ENCODE measurements around the gene MALRD1.

MALRD1 gene

DNA sequence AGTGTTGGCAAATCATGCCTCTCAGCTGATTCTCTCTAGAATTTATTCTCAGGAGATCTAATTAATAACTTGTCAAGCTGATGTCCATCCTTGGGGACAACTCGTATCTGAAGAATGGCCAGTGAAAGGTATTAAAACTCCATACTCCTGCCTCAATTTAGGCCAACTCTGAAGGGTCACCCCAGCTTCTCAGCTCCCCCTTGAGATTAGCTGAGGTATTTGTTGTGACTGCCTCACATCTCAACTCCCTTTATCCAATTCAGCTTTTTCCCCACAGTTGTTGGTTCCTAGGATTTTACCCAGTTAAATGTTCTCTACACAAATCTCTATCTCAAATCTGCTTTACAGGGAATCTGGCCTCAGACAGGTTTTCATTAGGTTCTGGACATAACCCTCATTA, 182.4 kb downstream of the MALRD1 start:
- no peak for DNase-seq

DNA sequence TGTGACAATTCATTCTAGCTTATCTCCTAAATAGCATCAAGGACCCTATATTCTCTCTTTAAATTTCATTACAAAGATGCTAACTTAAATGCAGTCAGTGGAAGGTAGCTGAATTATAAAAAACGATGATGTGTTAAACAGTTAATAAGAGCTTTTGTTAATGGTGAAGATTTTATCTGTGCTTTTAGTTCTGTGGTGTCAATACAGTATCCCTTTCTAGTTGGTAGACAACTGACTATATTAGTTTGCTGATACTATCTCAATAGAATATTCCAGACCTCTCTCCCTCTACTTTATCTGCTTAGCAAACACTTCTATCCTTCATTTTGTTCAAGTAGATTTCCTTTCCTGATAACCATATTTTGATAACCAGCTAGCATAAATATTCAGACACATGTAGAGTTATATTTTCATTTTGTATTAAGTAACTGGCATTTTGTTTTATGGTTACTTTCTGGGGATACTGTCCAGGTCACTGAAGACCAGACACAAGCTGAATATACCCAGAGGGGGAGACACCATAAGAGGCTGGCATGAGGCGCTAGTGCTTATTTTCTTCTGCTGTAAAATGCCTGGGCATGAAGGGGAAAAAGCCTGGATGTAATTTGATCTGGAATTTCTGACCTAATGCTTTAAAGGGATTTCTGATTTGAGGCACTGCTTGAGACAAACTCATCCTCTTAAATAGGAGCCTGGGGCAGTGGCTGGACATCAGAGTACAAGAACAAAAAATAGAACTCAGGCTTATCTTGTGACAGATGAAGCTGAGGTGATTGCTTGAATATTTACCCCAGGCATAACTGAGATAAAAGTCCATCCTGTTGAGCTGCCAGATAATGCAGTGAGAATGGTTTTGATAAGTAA, 197.5 kb downstream of the MALRD1 start:
- DNase-seq: no peak

DNA sequence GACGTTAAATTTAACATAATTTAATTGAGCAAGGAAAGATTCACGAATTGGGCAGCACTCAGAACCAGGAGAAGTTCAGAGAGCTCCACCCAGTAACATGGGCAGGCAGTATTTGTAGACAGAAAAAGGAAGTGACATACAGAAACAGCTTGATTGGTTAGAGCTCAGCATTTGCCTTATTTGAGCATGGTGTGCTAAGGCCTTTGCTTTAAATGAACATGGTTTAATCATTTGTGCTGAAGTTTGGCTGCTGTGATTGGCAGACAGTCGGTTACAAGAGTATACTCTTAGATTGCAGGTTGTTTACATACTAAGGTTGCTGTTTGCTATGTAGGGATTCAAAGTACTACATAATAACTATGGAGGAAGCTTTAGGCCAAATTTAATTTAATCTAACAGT, 199.2 kb downstream of the MALRD1 start:
- DNase-seq: no peak

DNA sequence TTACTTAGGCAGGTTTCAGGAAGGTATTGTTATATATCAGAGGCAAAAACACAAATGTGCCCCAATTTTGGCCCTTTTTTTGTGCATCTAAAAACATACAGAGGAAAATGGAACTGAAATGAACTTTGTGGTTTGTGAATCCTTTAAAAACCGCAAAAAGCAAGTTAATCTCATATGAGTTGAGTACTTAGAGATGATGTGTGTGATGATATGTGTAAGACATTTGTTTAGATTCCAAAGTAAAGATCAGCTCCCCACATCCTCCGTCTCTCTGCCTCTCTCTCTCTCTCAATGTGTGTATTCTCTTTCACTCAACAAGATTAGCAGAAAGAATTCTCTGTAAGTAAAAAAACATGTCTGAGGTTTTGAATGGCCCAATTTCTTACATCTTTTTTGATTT, 201.9 kb downstream of the MALRD1 start:
- DNase-seq: no peak

DNA sequence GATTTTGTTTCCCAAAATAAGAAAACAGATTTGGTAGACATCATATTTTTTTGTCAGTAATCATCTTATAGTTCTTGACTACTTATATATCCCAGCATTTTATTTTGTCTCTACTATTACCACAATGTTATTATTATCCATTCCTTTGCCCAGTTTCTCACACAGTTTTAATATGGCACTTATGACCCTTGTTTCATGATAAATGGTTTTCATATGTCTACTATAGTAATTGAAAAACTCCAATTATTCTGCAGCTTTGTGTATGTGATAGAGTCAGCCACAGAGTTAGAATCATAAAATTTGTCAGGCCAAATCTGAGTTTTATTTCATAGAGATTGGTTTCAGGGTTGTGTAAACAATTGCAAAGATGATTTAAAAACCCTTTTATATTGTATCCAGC, 203.9 kb downstream of the MALRD1 start:
- no peak for DNase-seq

DNA sequence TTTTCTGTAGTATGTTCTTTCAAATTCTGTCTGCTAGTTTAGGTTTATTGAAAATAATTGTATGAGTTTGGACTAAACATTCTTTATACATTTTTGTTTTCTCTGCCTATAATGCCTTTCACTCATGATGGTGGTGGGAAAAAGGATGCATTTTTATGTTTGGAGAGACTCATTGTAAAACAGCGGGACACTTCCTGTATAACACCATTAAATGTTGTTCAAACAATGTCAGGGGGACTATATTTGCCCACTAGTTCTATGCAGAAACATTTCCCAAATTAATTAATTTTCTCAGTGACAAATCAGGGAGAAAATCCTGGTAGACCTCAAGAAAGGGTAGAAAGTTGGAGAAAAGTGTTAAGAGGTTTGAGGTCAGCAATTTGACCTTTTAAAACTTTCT, 207.7 kb downstream of the MALRD1 start:
- no peak for DNase-seq

DNA sequence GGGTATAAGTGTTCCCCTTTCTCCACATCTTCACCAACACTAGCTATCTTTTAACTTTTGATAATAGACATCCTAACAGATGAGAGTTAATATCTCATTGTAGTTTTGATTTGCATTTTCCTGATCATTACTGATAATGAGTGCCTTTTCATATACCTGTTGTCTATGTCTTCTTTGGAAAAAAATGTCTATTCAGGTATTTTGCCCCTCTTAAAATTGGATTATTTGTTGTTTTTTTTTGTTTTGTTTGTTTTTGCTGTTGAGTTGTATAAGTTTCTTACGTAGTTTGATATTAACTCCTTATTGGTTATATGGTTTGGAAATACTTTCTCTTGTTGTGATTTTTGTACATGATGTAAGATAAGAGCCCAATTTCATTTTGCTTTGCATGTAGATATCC, 214.7 kb downstream of the MALRD1 start:
- no peak for DNase-seq

DNA sequence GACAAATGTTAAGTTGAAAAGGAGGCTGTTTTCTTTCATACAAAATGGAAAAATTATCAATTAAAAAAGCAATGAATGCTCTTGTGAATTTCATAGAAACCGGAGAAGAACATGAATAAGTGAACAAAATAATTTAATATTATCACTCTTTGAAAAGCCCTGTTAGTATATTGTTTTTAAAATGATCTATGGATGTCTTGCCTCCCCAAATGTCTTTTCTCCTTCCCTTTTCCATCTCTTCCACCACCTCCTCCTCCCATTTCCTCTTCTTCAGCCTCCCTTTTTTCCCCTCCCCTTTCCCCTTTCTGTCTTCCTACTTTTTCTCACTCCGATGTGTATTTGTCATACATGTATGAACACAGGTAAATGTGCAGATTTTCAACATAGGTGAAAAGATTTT, 234.7 kb downstream of the MALRD1 start:
- no peak for DNase-seq

DNA sequence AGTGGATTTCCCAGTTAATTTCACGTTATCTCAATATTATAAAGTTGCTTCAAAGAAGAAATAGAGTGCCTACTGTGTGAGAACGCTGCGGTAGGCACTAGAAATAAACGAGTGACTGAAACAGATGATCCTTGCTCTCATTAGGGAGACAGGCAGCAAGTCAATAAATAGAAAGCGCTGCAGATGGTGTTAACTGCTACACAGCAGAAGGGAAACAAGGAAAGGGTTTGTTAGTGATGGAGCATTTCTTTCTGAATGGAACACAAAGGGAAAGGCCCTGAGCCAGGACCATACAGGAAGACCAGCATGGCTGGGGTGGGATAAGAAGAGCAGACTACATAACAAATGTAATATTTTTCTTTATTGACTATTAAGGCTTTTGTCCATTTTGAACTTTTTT, 235.2 kb downstream of the MALRD1 start:
- no peak for DNase-seq

DNA sequence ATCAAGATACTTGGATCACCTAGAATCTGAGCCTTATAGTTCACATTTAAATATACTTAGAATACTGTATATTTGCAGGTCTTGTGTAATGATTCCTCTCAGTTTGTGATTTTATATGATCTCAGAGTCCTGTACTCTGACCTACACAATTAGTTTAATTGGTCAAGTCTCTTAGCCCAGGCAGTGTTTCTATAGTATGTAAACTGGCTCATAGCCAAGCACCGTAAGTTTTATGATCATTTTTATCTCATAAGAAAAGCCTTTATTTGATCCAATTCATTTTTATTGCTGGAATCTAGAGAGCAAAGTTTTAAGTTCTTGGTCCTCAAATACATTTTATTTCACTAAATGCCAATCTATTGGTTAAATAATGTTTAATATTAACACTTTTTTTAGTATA, 242.2 kb downstream of the MALRD1 start:
- no peak for DNase-seq

DNA sequence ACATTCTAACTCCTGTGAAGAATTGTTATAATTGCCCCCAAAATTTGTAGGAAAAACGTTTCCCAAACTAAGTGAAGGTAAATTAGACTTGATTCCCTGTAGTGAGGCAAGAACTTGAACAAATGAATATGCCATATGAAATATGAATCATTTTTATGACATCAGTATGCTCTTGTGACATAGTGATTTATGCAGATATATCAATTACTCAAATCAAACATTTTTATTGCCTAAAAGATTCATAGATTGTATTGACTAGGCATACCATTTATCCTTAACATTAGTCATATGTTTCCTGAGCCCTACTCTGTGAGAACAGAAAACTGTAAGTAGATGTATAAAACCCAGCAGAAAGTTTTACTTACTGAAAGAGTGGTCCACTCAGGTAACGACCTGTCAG, 245.6 kb downstream of the MALRD1 start:
- no peak for DNase-seq

DNA sequence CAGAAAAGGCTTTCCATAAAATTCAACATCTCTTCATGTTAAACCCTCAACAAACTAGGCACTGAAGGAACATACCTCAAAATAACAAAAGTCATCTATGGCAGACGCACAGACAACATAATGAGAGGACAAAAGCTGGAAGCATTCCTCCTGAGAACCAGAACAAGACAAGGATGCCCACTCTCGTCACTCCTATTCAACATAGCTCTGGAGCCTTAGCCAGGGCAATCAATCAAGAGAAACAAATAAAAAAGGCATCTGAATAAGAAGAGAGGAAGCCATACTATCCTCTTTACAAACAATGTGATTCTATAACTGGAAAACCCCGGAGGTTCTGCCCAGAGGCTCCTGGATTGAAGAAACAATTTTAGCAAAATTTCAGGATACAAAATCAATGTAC, 251.0 kb downstream of the MALRD1 start:
- no peak for DNase-seq

DNA sequence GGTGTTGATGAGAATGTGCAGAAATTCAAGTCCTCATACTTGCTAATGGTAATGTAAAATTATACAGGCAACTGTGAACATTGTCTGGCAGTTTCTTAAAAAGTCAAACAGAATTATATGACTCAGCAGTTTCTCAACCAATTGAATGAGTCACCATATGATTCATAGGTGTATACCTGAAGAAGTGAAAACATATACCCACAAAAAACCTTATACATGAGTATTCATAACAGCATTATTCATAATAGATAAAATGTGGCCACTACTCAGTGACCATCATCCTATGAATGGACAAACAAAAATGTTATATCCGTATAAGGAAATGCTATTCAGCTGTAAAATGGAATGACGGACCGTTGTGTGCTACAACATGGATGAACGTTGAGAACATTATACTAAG, 253.5 kb downstream of the MALRD1 start:
- DNase-seq: no peak

DNA sequence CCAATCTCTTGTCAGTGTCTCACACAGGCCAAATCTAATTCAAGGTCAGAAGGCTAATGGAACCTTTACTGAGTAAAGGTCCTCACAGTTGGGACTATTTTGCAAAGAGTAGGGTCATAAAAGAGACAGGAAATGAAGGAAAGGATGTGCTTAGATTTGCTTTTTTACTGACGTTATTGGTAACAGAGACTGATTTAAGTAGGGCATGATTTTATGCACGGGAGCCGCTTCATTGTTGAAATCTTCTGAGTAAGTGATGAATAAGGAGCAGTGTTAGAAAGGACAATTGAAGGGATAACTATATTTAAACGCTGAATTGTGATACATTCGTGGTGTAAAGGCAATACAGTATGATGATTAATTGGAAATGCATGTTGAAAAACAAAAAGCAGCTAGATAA, 261.5 kb downstream of the MALRD1 start:
- no peak for DNase-seq

DNA sequence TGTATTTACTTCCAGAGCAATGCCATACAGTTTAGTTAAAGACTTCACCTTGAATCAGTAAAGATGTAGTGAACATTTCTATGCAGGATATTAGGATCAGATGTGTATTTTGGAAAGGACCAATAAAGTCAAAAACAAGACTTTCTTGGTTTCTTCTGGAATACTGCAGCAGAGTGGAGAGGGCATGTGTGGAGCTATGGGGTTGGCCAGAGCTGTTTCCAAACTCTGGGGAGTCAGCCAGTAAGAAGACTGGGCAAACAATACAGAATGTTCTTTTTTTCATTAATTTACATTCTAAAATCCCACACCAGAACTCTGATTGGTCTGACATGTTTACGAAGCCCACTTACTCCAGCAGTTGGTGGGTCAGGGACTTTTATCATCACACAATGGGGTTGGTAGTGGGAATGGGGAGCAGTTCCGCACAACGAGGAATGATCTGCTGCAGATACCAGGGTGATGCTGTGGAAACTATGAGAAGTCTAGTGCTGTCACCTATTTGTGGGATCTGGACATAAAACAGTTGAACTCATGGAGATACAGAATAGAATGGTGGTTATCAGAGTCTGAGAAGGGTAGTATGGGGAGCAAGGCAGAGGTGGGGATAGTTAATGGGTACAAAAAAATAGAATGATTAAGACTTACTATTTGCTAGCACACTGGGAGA, 267.7 kb downstream of the MALRD1 start:
- no peak for DNase-seq

DNA sequence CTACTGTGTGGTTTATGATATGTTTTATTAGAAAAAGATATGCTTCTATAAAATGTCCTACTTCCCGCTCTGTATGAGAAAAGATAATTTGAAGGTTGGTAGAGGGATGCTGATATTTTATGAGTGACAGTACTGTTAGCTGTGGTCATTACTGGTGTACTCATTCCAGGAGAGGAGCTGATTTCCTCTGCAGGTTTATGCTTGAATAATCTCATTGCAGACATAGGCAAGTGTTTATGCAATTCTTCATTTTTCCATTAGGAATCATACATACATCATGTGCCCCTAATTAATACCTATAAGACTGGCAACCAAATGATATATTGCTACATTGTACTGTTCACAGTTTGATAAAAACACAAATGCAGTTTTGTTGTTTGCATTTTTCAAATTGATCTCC, 269.4 kb downstream of the MALRD1 start:
- no peak for DNase-seq

DNA sequence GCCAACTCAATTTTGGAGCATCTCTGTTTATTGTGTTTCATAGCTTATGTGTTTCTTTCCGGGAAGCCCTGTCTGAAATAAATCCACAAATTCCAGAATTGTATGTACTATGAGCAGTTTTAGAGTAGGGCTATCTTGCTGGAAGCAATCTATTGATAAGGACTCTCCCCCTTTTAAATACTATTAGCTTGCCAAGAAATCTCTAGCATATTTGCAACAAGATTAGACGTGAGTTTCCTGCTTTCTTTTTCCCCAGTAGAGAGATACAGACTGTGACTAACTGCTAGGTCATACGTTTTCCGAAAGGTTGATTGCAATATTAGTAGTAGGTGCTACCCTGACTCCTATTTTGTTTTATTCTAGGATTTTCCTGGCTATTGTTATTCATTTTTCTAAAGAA, 277.0 kb downstream of the MALRD1 start:
- no peak for DNase-seq

DNA sequence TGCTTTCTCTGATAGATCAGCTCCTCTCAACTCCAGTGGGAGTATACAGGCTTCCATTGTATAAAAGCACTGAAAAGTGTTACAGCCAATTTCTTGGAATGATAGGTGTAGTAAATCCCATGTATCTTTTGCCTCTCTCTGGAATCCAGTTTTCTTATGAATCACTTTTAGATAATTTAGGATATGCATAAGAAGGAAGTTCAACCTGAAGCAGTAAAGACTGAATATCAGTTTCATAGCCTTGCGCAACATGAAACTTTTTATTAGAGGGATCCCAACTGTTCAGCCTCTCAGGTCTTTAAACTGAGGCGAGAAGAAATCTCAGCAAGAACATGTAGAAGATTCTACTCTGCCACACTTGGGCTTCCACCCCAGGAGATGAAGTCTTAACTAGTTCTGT, 280.0 kb downstream of the MALRD1 start:
- DNase-seq: no peak

DNA sequence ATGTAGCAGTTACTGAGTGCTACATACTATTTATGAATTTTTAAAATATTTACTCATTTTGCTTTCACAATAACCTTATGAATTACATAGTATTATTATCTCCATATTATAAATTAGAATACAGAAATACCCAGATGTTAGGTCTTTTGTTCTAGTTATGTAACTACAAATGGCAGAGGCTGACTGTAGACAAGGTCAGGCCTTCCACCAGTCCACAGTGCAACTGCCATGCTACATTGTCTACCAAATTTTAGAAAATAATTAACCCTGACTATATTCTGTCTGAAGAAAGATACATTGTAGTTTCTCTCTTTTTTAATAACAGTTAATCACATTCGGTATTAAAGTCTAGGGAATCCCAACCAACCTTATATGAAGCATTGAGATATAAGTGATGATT, 280.9 kb downstream of the MALRD1 start:
- DNase-seq: no peak

DNA sequence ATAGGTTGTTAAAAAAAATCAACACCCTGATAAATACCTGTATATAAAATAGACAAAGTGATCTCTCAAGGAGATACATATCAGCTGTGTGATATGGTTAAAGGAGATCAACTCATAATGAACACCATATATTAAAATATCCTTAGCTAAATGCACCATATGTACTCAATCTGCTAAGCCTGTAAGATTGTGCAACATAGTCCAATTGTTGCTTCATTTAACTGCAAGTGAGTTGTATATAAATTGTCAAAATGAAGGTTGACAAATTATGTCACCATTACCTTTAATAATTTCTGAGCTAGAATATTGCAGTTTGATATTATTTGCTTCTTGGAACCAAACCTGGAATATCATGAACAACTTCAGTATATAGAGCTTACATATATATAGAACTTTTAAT, 283.7 kb downstream of the MALRD1 start:
- no peak for DNase-seq

DNA sequence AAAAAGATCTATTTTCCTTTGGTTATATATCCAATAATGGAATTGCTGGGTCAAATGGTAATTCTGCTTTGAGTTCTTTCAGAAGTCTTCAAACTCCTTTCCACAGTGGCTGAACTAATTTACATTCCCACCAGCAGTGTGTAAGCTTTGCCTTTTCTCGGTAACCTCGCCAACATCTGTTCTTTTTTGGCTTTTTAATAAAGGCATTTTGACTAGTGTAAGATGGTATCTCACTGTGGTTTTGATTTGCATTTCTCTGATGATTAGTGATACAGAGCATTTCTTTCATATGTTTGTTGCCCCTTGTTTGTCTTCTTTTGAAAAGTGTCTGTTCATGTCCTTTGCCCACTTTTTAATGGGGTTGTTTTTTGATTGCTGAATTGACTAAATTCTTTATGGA, 285.0 kb downstream of the MALRD1 start:
- no peak for DNase-seq

DNA sequence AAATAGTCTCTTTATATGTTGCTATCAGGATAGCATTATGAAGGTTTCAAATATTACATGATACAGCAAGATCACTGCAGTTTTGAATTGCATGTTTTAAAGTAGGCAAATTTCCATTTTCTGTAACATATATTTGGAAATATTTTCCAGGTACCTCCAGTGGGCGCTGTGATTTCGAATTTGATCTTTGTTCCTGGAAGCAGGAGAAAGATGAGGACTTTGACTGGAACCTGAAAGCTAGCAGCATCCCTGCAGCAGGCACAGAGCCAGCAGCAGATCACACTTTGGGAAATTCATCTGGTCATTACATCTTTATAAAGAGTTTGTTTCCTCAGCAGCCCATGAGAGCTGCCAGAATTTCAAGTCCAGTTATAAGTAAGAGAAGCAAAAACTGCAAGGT, 299.0 kb downstream of the MALRD1 start:
- no peak for DNase-seq

DNA sequence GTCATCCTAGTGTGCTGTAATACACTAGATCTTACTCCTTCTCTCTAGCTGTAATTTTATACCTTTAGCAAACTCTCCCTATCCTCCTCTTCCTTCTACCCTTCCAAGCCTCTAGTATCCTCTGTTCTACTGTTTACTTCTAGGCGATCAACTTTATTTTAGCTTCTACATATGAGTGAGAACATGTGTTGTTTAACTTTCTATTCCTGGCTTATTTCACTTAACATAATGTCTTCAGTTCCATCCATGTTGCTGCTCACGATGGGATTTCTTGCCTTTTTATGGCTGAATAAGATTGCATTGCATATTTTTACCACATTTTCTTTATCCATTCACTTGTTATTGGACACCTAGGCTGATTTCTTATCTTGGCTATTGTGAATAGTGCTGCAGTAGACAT, 318.6 kb downstream of the MALRD1 start:
- no peak for DNase-seq

DNA sequence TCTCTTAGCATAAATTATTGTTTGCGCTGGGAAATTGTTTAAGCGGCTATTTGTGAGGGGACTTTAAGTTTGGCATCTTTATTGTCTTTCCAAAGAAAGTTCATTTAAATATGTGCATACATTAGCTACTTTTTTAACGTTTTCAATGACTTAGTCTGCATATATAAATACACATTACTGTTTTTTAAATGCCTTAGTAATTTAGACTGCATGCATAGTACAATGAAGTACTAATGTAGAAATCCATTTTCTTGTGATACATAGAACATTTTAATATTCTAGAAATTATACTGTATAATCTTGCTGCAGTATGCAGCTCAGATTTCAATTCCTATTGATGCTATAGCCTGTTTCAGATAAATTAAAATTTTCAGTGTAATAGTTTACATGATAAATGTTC, 325.4 kb downstream of the MALRD1 start:
- no peak for DNase-seq
